ENCODE measurements around the gene LSG1.
A peak's percentile ranks its signal among the peaks of the same experiment; 100 is the strongest.

Gene LSG1

GRCh38 chr3:194671900-194672808 is at the start of gene LSG1:
TSS of gene LSG1 (minus strand) at chr3:194672191. CDS start at chr3:194672162, 29 bp downstream.
- peak; percentile 91 for DNase-seq

GRCh38 chr3:194720048-194720447 is 48.1 kb upstream of the LSG1 start:
- no peak for DNase-seq

GRCh38 chr3:194718079-194718478 is 46.1 kb upstream of the LSG1 start:
- DNase-seq, result no peak

- peak; percentile 90 for DNase-seq
Observed at GRCh38 chr3:194715022-194715800, 43.2 kb upstream of the LSG1 start.

GRCh38 chr3:194714564-194714963 is 42.6 kb upstream of the LSG1 start:
- no peak for DNase-seq

GRCh38 chr3:194714137-194714455 is 42.1 kb upstream of the LSG1 start:
- DNase-seq, result no peak

GRCh38 chr3:194713299-194714136 is 41.5 kb upstream of the LSG1 start:
- no peak for DNase-seq

- no peak for DNase-seq
Observed at GRCh38 chr3:194711913-194712312, 39.9 kb upstream of the LSG1 start.

- DNase-seq, result no peak
Observed at GRCh38 chr3:194711286-194711685, 39.3 kb upstream of the LSG1 start.

- DNase-seq, result no peak
Observed at GRCh38 chr3:194707147-194707540, 35.2 kb upstream of the LSG1 start.

GRCh38 chr3:194705761-194706160 is 33.8 kb upstream of the LSG1 start:
- no peak for DNase-seq

GRCh38 chr3:194705227-194705626 is 33.2 kb upstream of the LSG1 start:
- no peak for DNase-seq

GRCh38 chr3:194702545-194702944 is 30.6 kb upstream of the LSG1 start:
- DNase-seq, result no peak

GRCh38 chr3:194696702-194697101 is 24.7 kb upstream of the LSG1 start:
- DNase-seq, result no peak

GRCh38 chr3:194691481-194692283 is 19.7 kb upstream of the LSG1 start:
- no peak for DNase-seq

- peak; percentile 21 for DNase-seq
Observed at GRCh38 chr3:194690501-194691372, 18.7 kb upstream of the LSG1 start.

GRCh38 chr3:194689493-194689944 is 17.5 kb upstream of the LSG1 start:
- DNase-seq, result no peak

- DNase-seq, result no peak
Observed at GRCh38 chr3:194688946-194689345, 17.0 kb upstream of the LSG1 start.

- no peak for DNase-seq
Observed at GRCh38 chr3:194688200-194688740, 16.3 kb upstream of the LSG1 start.

- no peak for DNase-seq
Observed at GRCh38 chr3:194687638-194688199, 15.7 kb upstream of the LSG1 start.
